GM12873 (cell line): ENCODE measurements around the gene MAPK7.

Experiments
- CTCF ChIP-seq: IDR thresholded peaks from 2 replicates; pipeline ENCODE4 v1.5.1; 2012; ENCODE audit warnings: low read depth, mild to moderate bottlenecking, moderate library complexity, low read length, control low read depth; ENCODE audit not compliant: insufficient read depth; ENCODE audit errors: missing control alignments

Gene MAPK7

DNA sequence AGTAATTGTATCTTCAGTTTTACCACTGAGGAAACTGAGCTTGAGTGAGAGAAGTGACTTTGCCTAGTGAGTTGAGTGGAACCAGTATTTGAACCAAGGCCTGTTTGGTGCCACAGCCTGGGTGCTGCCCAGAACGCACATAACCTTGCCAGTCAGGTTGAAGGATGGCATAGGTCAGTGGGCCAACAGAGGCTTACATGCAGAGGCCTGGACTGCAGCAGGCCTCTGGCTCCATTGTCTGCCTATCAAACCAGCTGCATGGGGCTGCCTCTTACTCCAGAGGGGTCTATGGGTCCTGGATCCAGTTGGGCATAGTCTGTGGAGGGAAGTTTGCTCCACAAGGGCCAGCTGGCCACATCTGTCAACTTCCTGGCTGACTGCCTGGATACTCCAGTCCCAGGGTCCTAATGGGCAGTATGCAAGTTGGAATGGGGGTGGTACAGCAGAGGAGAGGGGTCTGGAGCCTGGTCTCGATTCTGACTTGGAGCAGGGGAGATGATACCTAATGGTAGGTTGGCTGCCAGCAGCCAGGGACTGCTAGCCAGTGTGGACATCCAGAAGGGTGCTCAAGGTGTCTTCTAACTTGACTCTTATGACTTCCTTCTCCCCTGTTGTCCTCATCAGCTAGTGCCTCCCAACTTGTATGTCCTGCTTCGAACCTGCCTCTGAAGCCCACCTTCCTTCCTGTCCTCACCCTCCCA lies 21.6 kb downstream of the MAPK7 start:
- TF ChIP-seq CTCF = no peak

GRCh38 chr17:19401321-19402010 lies 23.2 kb downstream of the MAPK7 start:
- TF ChIP-seq CTCF = no peak

DNA sequence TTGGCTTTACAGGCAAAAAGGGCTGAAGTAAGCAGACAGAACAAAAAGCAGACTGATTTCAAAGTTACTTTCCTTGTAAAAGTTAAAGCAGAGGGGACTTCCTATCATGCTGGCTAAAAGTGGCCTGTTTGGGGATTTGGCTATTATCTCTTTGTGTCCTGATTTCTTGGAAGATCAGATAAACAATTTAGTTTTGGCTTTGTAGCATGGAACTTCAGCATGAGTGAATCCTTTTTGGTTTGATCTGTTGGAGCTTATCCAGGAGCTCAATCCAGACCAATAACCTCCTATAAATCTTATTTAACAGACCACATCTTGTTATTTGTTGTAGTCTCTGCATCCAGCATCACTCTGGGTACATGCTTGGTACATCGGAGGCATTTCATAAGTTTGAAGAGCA lies 23.9 kb downstream of the MAPK7 start:
- TF ChIP-seq CTCF = no peak

DNA sequence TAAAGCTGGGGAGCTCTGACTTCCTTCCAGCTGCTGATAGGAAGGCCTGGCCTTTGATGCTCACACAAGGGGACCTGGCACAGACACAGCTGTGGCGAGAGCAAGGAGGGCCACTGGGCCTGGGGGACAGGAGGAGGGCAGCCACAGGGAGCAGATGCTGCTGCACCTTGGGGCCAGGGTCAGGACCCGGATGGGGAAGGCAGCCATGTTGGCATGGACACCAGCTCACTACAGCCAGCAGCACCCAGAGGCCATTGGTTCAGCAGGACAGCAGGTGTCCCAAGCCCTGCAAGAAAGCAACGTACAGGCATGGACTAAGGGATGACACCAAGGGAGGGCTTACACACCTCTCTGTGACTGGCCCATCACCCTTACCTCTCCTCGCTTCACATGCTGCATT lies 24.7 kb downstream of the MAPK7 start:
- TF ChIP-seq CTCF = no peak

DNA sequence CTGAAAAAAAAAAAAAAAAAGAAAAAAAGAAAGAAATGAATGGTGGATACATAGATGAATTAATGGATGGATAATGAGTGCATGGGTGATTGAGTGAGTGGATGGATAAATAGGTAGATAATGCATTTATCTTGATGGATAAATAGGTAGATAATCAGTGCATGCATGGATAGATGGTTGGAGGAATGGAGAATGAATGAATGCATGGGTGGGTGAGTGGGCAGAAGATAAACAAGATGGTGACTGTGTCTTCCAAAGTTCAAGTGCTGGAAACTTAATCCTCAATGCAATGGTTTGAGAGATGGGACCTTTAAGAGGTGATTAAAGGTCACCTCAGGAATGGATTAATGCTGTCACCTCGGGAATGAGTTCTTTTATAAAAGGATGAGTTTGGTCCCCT lies 26.0 kb downstream of the MAPK7 start:
- no peak for TF ChIP-seq CTCF

GRCh38 chr17:19405114-19405513 lies 26.8 kb downstream of the MAPK7 start:
- no peak for TF ChIP-seq CTCF

DNA sequence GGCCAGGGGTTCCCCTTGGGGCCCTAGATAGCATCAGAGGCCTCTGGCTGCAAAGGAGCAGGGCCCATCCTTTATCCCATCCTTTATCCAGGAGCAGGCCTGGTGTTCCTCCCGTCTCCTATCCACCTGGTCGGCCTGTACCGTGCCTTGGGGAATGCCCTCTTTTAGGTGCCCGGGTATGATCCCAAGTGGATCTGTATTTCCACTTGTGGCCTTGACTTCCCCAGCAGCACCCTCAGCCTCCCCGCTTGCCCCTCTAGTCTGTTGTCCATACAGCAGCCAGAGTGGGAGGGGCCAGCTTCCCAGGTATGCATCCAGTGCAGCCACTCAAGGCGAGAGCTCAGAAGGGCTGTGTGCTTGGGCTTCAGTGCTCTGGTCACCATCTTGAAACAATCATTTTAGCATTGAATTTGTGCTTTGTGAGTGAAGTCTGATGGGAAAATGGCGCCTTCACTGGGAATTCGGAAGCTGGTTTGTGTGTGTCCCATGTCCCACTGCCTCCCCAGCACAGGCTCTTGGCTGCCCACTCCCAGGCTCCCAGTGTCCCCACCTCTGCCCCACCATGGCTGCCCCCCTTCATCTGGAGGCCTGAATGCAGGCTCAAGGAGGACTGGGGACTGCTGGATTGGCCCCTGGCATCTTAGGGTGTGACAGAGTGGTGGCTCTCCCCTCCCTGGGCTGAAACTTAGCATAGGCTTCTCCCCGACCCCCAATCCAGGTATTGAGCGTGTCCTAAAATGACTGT lies 29.5 kb downstream of the MAPK7 start:
- no peak for TF ChIP-seq CTCF
